ENCODE results near the gene INPP5K.

DNA sequence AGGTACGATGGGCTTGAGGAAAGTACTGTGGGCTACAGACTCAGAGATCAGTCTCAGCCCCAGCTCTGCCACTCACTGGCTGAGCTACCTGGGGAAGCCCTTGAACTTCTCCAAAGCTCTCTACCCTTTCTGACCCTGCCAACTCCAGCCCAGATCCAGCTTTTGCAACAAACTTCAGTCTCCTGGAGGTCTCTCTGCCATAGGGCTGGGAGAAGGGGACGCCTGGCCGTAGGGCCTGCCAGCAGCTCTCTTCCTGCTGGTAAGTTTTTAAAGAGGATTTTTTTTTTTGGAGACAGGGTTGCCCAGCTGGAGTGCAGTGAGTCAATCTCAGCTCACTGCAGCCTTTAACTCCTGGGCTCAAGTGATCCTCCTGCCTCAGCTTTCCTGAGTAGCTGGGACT, 11.5 kb downstream of the INPP5K start:
- TF ChIP-seq, protein P1, sequence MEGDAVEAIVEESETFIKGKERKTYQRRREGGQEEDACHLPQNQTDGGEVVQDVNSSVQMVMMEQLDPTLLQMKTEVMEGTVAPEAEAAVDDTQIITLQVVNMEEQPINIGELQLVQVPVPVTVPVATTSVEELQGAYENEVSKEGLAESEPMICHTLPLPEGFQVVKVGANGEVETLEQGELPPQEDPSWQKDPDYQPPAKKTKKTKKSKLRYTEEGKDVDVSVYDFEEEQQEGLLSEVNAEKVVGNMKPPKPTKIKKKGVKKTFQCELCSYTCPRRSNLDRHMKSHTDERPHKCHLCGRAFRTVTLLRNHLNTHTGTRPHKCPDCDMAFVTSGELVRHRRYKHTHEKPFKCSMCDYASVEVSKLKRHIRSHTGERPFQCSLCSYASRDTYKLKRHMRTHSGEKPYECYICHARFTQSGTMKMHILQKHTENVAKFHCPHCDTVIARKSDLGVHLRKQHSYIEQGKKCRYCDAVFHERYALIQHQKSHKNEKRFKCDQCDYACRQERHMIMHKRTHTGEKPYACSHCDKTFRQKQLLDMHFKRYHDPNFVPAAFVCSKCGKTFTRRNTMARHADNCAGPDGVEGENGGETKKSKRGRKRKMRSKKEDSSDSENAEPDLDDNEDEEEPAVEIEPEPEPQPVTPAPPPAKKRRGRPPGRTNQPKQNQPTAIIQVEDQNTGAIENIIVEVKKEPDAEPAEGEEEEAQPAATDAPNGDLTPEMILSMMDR (IDR thresholded peaks at IDR 0.05), result no peak
- no peak for TF ChIP-seq POLR2A (IDR thresholded peaks at IDR 0.05)
